PC-3 (cell line): Measurements from ENCODE around the gene PTRH2. TPM values are rescaled to one million over a fixed set of nuclear protein-coding genes. Genes with fewer than 3 reads are reported as not detected.

Experiments
- ATAC-seq: fragments of 200-7000 bp; cut with Tn5 transposase; 2 replicates; pipeline ENCODE4 v1.9.1; 2020; ENCODE audit warnings: mild to moderate bottlenecking, moderate library complexity
- BruUV-seq: library from RNA; stranded (reverse); fragments of 400-500 nt; replicated peaks from 2 replicates; lab custom pipeline; 2021; lab: Mats Ljungman, UMichigan
- CTCF ChIA-PET: fragments of 300-600 bp; sonication (Branson Sonifier 250); formaldehyde crosslinking; loops from one replicate; lab custom pipeline; 2022; ENCODE audit warnings: antibody characterized with exemption; lab: Charles Lee
- POLR2A ChIA-PET: fragments of 300-600 bp; sonication (Branson Sonifier 250); formaldehyde crosslinking; loops from one replicate; lab custom pipeline; 2022; ENCODE audit warnings: antibody characterized with exemption; ENCODE audit not compliant: unreplicated experiment; lab: Charles Lee
- DNase-seq: peaks from one replicate; pipeline ENCODE4 v3.0.0-alpha.2; 2015
- H2AFZ ChIP-seq: fragments of 300-600 bp; sonication (generic); 2 replicates; pipeline ENCODE4 v1.6.0; 2016; ENCODE audit warnings: antibody characterized with exemption, low read length
- H3F3A ChIP-seq: fragments of 300-600 bp; sonication (generic); one replicate; pipeline ENCODE4 v1.6.0; 2017; ENCODE audit warnings: antibody characterized with exemption, low read length, control low read depth, mild to moderate bottlenecking; ENCODE audit not compliant: unreplicated experiment
- H3K27ac ChIP-seq: fragments of 300-600 bp; sonication (generic); 2 replicates; pipeline ENCODE4 v1.5.1; 2016; ENCODE audit warnings: mild to moderate bottlenecking, low read length
- H3K27me3 ChIP-seq: fragments of 300-600 bp; sonication (generic); 2 replicates; pipeline ENCODE4 v1.6.1; 2016; ENCODE audit warnings: low read length, mixed read lengths
- H3K36me3 ChIP-seq: fragments of 300-600 bp; sonication (generic); 2 replicates; pipeline ENCODE4 v1.6.1; 2016; ENCODE audit warnings: low read depth, mixed run types, low read length, mixed read lengths
- H3K4me1 ChIP-seq: fragments of 300-600 bp; sonication (generic); 2 replicates; pipeline ENCODE4 v1.5.1; 2016; ENCODE audit warnings: low read length; ENCODE audit not compliant: insufficient read depth
- H3K4me2 ChIP-seq: fragments of 300-600 bp; sonication (generic); 2 replicates; pipeline ENCODE4 v1.6.0; 2016; ENCODE audit warnings: low read length
- H3K4me3 ChIP-seq: fragments of 300-600 bp; sonication (generic); 2 replicates; pipeline ENCODE4 v1.5.1; 2016; ENCODE audit warnings: mild to moderate bottlenecking, low read length, mixed read lengths
- H3K79me2 ChIP-seq: fragments of 300-600 bp; sonication (generic); 2 replicates; pipeline ENCODE4 v1.6.1; 2017; ENCODE audit warnings: low read length, mixed read lengths
- H3K9ac ChIP-seq: fragments of 300-600 bp; sonication (generic); 2 replicates; pipeline ENCODE4 v1.6.0; 2016; ENCODE audit warnings: mild to moderate bottlenecking, low read length
- H3K9me2 ChIP-seq: fragments of 300-600 bp; sonication (generic); replicated peaks from 2 replicates; pipeline ENCODE4 v1.6.1; 2016; ENCODE audit warnings: mixed run types, low read length, mixed read lengths
- H3K9me3 ChIP-seq: fragments of 300-600 bp; sonication (generic); 2 replicates; pipeline ENCODE4 v1.6.1; 2016; ENCODE audit warnings: low read length, mixed read lengths
- H4K20me1 ChIP-seq: fragments of 300-600 bp; sonication (generic); 2 replicates; pipeline ENCODE4 v1.6.1; 2016; ENCODE audit warnings: low read length, mixed read lengths
- EZH2 ChIP-seq: fragments of 300-600 bp; sonication (generic); IDR thresholded peaks from one replicate; pipeline ENCODE4 v1.6.1; 2017; ENCODE audit warnings: antibody characterized with exemption, mild to moderate bottlenecking, low read length; ENCODE audit not compliant: unreplicated experiment
- EZH2phosphoT487 ChIP-seq: fragments of 300-600 bp; sonication (generic); IDR thresholded peaks from 2 replicates; pipeline ENCODE4 v1.6.1; 2018; ENCODE audit warnings: mild to moderate bottlenecking, antibody characterized with exemption, low read length, borderline replicate concordance
- intact Hi-C: fragments of 100-400 bp; cut with micrococcal nuclease; formaldehyde crosslinking; loops from 2 replicates; pipeline ENCODE4 v1.9.0; 2023
- total RNA-seq: library from RNA; depleted of rRNA; stranded (reverse); fragments of >200 nt; gene quantifications from 2 replicates; pipeline ENCODE4 v1.2.3, GENCODE V29; 2014
- TF ChIP-seq, protein P1 (sequence below): fragments of 300-600 bp; sonication (generic); conservative IDR thresholded peaks from 2 replicates; pipeline ENCODE4 v1.5.1; 2017; ENCODE audit warnings: antibody characterized with exemption, low read depth, mild to moderate bottlenecking, low read length

Gene PTRH2
- total RNA-seq, 1 experiment from 2014 or later: 69.8 TPM

- ChIA-PET CTCF (no interaction called here), POLR2A (no interaction called here)
- Histone ChIP-seq H3K9me2 (no peaks in the 10 kb centered on the region), H3K4me3 (no peak overlapping the region), H3F3A (no peaks in the 10 kb centered on the region), H3K36me3 (peaks cover 84% of the 10 kb centered on the region), H3K27ac (no peak overlapping the region), H3K79me2 (peaks cover 23% of the 10 kb centered on the region; the same call in 1 of the 2 replicates), H3K9ac (no peak overlapping the region), H3K4me1 (no peaks in the 10 kb centered on the region), H3K4me2 (no peak overlapping the region), H3K27me3 (no peaks in the 10 kb centered on the region), H3K9me3 (no peaks in the 10 kb centered on the region), H2AFZ (no peak overlapping the region), H4K20me1 (peaks cover 7% of the 10 kb centered on the region; the same call in 1 of the 2 replicates)
- intact Hi-C loops: no loop called here
- ATAC-seq (no peak), DNase-seq (no peak)
- no TSS peak for BruUV-seq
- TF ChIP-seq, protein P1, sequence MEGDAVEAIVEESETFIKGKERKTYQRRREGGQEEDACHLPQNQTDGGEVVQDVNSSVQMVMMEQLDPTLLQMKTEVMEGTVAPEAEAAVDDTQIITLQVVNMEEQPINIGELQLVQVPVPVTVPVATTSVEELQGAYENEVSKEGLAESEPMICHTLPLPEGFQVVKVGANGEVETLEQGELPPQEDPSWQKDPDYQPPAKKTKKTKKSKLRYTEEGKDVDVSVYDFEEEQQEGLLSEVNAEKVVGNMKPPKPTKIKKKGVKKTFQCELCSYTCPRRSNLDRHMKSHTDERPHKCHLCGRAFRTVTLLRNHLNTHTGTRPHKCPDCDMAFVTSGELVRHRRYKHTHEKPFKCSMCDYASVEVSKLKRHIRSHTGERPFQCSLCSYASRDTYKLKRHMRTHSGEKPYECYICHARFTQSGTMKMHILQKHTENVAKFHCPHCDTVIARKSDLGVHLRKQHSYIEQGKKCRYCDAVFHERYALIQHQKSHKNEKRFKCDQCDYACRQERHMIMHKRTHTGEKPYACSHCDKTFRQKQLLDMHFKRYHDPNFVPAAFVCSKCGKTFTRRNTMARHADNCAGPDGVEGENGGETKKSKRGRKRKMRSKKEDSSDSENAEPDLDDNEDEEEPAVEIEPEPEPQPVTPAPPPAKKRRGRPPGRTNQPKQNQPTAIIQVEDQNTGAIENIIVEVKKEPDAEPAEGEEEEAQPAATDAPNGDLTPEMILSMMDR: no peak
- no peak for TF ChIP-seq EZH2
- no peak for TF ChIP-seq EZH2phosphoT487
Observed at GRCh38 chr17:59688008-59688407, 19.2 kb downstream of the PTRH2 start.

- Histone ChIP-seq H3K4me1 (no peaks in the 10 kb centered on the region), H3K9me3 (no peaks in the 10 kb centered on the region), H3K9me2 (no peaks in the 10 kb centered on the region), H3F3A (no peaks in the 10 kb centered on the region), H2AFZ (no peak overlapping the region), H3K27me3 (no peaks in the 10 kb centered on the region), H4K20me1 (peaks cover 7% of the 10 kb centered on the region; the same call in 1 of the 2 replicates), H3K9ac (no peak overlapping the region), H3K79me2 (peaks cover 19% of the 10 kb centered on the region; the same call in 1 of the 2 replicates), H3K4me3 (no peak overlapping the region), H3K36me3 (peaks cover 96% of the 10 kb centered on the region), H3K4me2 (no peak overlapping the region), H3K27ac (no peak overlapping the region)
- no peak for DNase-seq
- BruUV-seq: no TSS peak
- ChIA-PET CTCF (no interaction called here), POLR2A (no interaction called here)
- no peak for ATAC-seq
- intact Hi-C loops: no loop called here
- TF ChIP-seq EZH2phosphoT487 (no peak), EZH2 (no peak)
- TF ChIP-seq, protein P1: no peak
Observed at GRCh38 chr17:59684967-59685366, 22.3 kb downstream of the PTRH2 start.

- CTCF ChIA-PET: no interaction called here
- POLR2A ChIA-PET: no interaction called here
- Histone ChIP-seq H3K4me2 (no peak overlapping the region), H3K9ac (no peak overlapping the region), H3K9me3 (no peaks in the 10 kb centered on the region), H3K9me2 (no peaks in the 10 kb centered on the region), H3K27me3 (no peaks in the 10 kb centered on the region), H3K36me3 (peaks cover 93% of the 10 kb centered on the region), H3K79me2 (peaks cover 4% of the 10 kb centered on the region; the same call in 1 of the 2 replicates), H2AFZ (no peak overlapping the region), H3F3A (no peaks in the 10 kb centered on the region), H3K4me3 (no peak overlapping the region), H3K4me1 (no peaks in the 10 kb centered on the region), H4K20me1 (peaks cover 7% of the 10 kb centered on the region; the same call in 1 of the 2 replicates), H3K27ac (no peak overlapping the region)
- DNase-seq (no peak), ATAC-seq (no peak)
- BruUV-seq: no TSS peak
- no peak for TF ChIP-seq EZH2
- TF ChIP-seq, protein P1: no peak
- TF ChIP-seq EZH2phosphoT487: no peak
- intact Hi-C loops: no loop called here
Observed at GRCh38 chr17:59683283-59683682, 23.9 kb downstream of the PTRH2 start.
